GM20431 (cell line): ENCODE measurements around the gene MYO1B.

ENCODE experiments used
- in situ Hi-C: fragments of 300-500 bp; cut with MseI, MboI; formaldehyde crosslinking; loops from one replicate; pipeline ENCODE4 v1.15.0; 2020; ENCODE audit warnings: low sequenced_read_pairs; ENCODE audit not compliant: unreplicated experiment

Gene MYO1B

GRCh38 chr2:191225126-191225525, 20.1 kb upstream of the MYO1B start:
- in situ Hi-C loops = no loop called here

GRCh38 chr2:191225690-191226089, 19.5 kb upstream of the MYO1B start:
- in situ Hi-C loops = no loop called here

GRCh38 chr2:191226196-191226595, 19.0 kb upstream of the MYO1B start:
- in situ Hi-C loops = no loop called here

GRCh38 chr2:191228333-191228732, 16.9 kb upstream of the MYO1B start:
- in situ Hi-C loops = no loop called here

- in situ Hi-C loops = no loop called here
These were observed 16.3 kb upstream of the MYO1B start for GRCh38 chr2:191228861-191229260.

GRCh38 chr2:191230174-191230573, 15.0 kb upstream of the MYO1B start:
- in situ Hi-C loops = no loop called here

GRCh38 chr2:191231995-191232394, 13.2 kb upstream of the MYO1B start:
- in situ Hi-C loops = no loop called here

GRCh38 chr2:191233533-191233932, 11.7 kb upstream of the MYO1B start:
- in situ Hi-C loops = no loop called here

- in situ Hi-C loops = no loop called here
These were observed 10.8 kb upstream of the MYO1B start for GRCh38 chr2:191234376-191234775.

- in situ Hi-C loops = no loop called here
These were observed 4.3 kb upstream of the MYO1B start for GRCh38 chr2:191240871-191241270.

- in situ Hi-C loops = no loop called here
These were observed 3.8 kb upstream of the MYO1B start for GRCh38 chr2:191241418-191241817.

- in situ Hi-C loops = no loop called here
These were observed 2.0 kb upstream of the MYO1B start for GRCh38 chr2:191243154-191243553.

GRCh38 chr2:191244350-191244749, 854 bp upstream of the MYO1B start:
- in situ Hi-C loops = no loop called here

GRCh38 chr2:191245869-191246531, 796 bp downstream of the MYO1B start:
- in situ Hi-C loops = no loop called here

GRCh38 chr2:191246820-191247380, 1.7 kb downstream of the MYO1B start:
- in situ Hi-C loops = no loop called here

GRCh38 chr2:191247381-191248057, 2.3 kb downstream of the MYO1B start:
- in situ Hi-C loops = no loop called here

- in situ Hi-C loops = no loop called here
These were observed 4.1 kb downstream of the MYO1B start for GRCh38 chr2:191249156-191249813.

- in situ Hi-C loops = no loop called here
These were observed 5.2 kb downstream of the MYO1B start for GRCh38 chr2:191250400-191250799.

GRCh38 chr2:191250986-191251385, 5.8 kb downstream of the MYO1B start:
- in situ Hi-C loops = no loop called here

GRCh38 chr2:191252699-191253098, 7.5 kb downstream of the MYO1B start:
- in situ Hi-C loops = no loop called here

- in situ Hi-C loops = no loop called here
These were observed 8.3 kb downstream of the MYO1B start for GRCh38 chr2:191253476-191253875.
